Activated CD4-positive, alpha-beta T cell treated with anti-CD3 and anti-CD28 coated beads for 36 hours (primary cell): ENCODE data around the gene SNX25. TPM values are rescaled to one million over a fixed set of nuclear protein-coding genes. Genes with fewer than 3 reads are reported as not detected.

Source experiments
- ATAC-seq: fragments of 200-7000 bp; cut with Tn5 transposase; one replicate; pipeline ENCODE4 v1.10.0; 2021; ENCODE audit warnings: mild to moderate bottlenecking, moderate library complexity
- CTCF ChIA-PET: fragments of 350-600 bp; sonication (Branson Sonifier 250); formaldehyde crosslinking; loops from one replicate; lab custom pipeline; 2021; ENCODE audit warnings: antibody characterized with exemption; lab: Charles Lee
- POLR2A ChIA-PET: fragments of 350-600 bp; sonication (Branson Sonifier 250); formaldehyde crosslinking; loops from one replicate; lab custom pipeline; 2021; ENCODE audit warnings: antibody characterized with exemption, inconsistent platforms; lab: Charles Lee
- DNase-seq: peaks from one replicate; pipeline ENCODE4 v3.0.0-alpha.2; 2020
- H3K27ac Mint-ChIP-seq: one replicate; pipeline ENCODE4 v1.8.0; 2021; ENCODE audit warnings: mixed read lengths
- H3K27me3 Mint-ChIP-seq: one replicate; pipeline ENCODE4 v1.8.0; 2021; ENCODE audit warnings: mixed read lengths
- H3K36me3 Mint-ChIP-seq: one replicate; pipeline ENCODE4 v1.8.0; 2021; ENCODE audit warnings: low read depth, mixed read lengths
- H3K4me1 Mint-ChIP-seq: one replicate; pipeline ENCODE4 v1.8.0; 2021; ENCODE audit warnings: mixed read lengths
- H3K4me3 Mint-ChIP-seq: one replicate; pipeline ENCODE4 v1.8.0; 2021; ENCODE audit warnings: mild to moderate bottlenecking, moderate library complexity, mixed read lengths
- H3K9me3 Mint-ChIP-seq: one replicate; pipeline ENCODE4 v1.8.0; 2021; ENCODE audit warnings: low read depth, mixed read lengths
- intact Hi-C, 2 experiments: fragments of 100-400 bp; cut with DNase I in 1 of 2; cut with micrococcal nuclease in 1 of 2; formaldehyde crosslinking; loops; one replicate each; pipeline versions ENCODE4 v1.14.2 to v1.15.1; 2022 to 2024; cut with DNase I, micrococcal nuclease
- total RNA-seq, 2 experiments: library from RNA; stranded (reverse); gene quantifications; one replicate each; pipeline ENCODE4 v1.2.3, GENCODE V29; 2021

The SNX25 gene
- total RNA-seq, result 10 to 100 TPM; 14.8 to 15.0 TPM

- peaks cover 35% of the 10 kb centered on the region for H3K4me1 Mint-ChIP-seq
- DNase-seq (peak; percentile 93), ATAC-seq (peak; percentile 90)
- peak within 1 kb of the TSS; percentile 78 for H3K27ac Mint-ChIP-seq
- no peaks in the 10 kb centered on the region for H3K9me3 Mint-ChIP-seq
- intact Hi-C loops, result loop anchor here (1.0 to 2.0 kb wide), 4 partner anchors 38 to 382 kb away; partner anchors contain the start of genes CCDC110 (in 2 of the 2) and ANKRD37 (in 1 of the 2)
- H3K4me3 Mint-ChIP-seq, result peak within 1 kb of the TSS; percentile 89
- ChIA-PET POLR2A (no interaction called here), CTCF (interaction anchor here (1.0 to 1.6 kb wide), 3 partner anchors 17 to 37 kb away, joined by 3 to 5 read pairs (median 4); no protein-coding TSS in a partner anchor)
- peaks cover 2% of the 10 kb centered on the region for H3K27me3 Mint-ChIP-seq
- H3K36me3 Mint-ChIP-seq, result no peaks in the 10 kb centered on the region
These were observed at the start of gene SNX25 for GRCh38 chr4:185209031-185209851. Gene SNX25 (plus strand): TSS chr4:185209598. CDS start chr4:185209827, 229 bp downstream.

- peak; percentile 86 for ATAC-seq
- CTCF ChIA-PET, result interaction anchor here (0.9 to 1.7 kb wide), 4 partner anchors 18 to 141 kb away, joined by 3 to 7 read pairs (median 3); no protein-coding TSS in a partner anchor
- intact Hi-C loops, result loop anchor here in 1 of 2 experiments (1.0 kb wide), 1 partner anchor 22 kb away; the partner anchor contains the start of gene SLC25A4
- DNase-seq, result peak; percentile 21
- Mint-ChIP-seq H3K4me1 (peaks cover 22% of the 10 kb centered on the region), H3K27ac (no peak overlapping the region), H3K4me3 (peak overlapping the region; percentile 6), H3K27me3 (peaks cover 6% of the 10 kb centered on the region), H3K36me3 (peaks cover 64% of the 10 kb centered on the region), H3K9me3 (no peaks in the 10 kb centered on the region)
- POLR2A ChIA-PET, result interaction anchor here (0.7 to 0.9 kb wide), 2 partner anchors 19 to 898 kb away, joined by 3 to 7 read pairs; no protein-coding TSS in a partner anchor
These were observed 43.8 kb upstream of the SNX25 start for GRCh38 chr4:185165605-185166063.

- Mint-ChIP-seq H3K36me3 (peaks cover 61% of the 10 kb centered on the region), H3K27ac (no peak overlapping the region), H3K27me3 (peaks cover 6% of the 10 kb centered on the region), H3K4me1 (peaks cover 22% of the 10 kb centered on the region), H3K4me3 (no peak overlapping the region), H3K9me3 (no peaks in the 10 kb centered on the region)
- intact Hi-C loops, result no loop called here
- DNase-seq (no peak), ATAC-seq (no peak)
- POLR2A ChIA-PET, result interaction anchor here (0.6 kb wide), 1 partner anchor 86 kb away, joined by 3 read pairs; no protein-coding TSS in a partner anchor
- CTCF ChIA-PET, result interaction anchor here (1.1 to 1.7 kb wide), 3 partner anchors 16 to 25 kb away, joined by 3 to 10 read pairs (median 3); no protein-coding TSS in a partner anchor
These were observed 42.2 kb upstream of the SNX25 start for GRCh38 chr4:185167234-185167633.

GRCh38 chr4:185171373-185172071 is 37.9 kb upstream of the SNX25 start:
- Mint-ChIP-seq H3K36me3 (peaks cover 62% of the 10 kb centered on the region), H3K27ac (no peak overlapping the region), H3K27me3 (peaks cover 3% of the 10 kb centered on the region), H3K4me3 (no peak overlapping the region), H3K4me1 (peaks cover 4% of the 10 kb centered on the region), H3K9me3 (no peaks in the 10 kb centered on the region)
- ATAC-seq (no peak), DNase-seq (no peak)
- POLR2A ChIA-PET, result no interaction called here
- intact Hi-C loops, result no loop called here
- CTCF ChIA-PET, result interaction anchor here (3.8 kb wide), 1 partner anchor 13 kb away, joined by 30 read pairs; no protein-coding TSS in a partner anchor

- POLR2A ChIA-PET, result no interaction called here
- H3K4me1 Mint-ChIP-seq, result peaks cover 28% of the 10 kb centered on the region
- peak; percentile 65 for ATAC-seq
- CTCF ChIA-PET, result no interaction called here
- H3K9me3 Mint-ChIP-seq, result no peaks in the 10 kb centered on the region
- DNase-seq, result peak; percentile 13
- H3K27ac Mint-ChIP-seq, result no peak overlapping the region
- peaks cover 23% of the 10 kb centered on the region for H3K36me3 Mint-ChIP-seq
- no peak overlapping the region for H3K4me3 Mint-ChIP-seq
- no peaks in the 10 kb centered on the region for H3K27me3 Mint-ChIP-seq
- intact Hi-C loops, result no loop called here
These were observed 29.9 kb upstream of the SNX25 start for GRCh38 chr4:185179488-185179887.

GRCh38 chr4:185182239-185182638 is 27.2 kb upstream of the SNX25 start:
- DNase-seq (no peak), ATAC-seq (no peak)
- Mint-ChIP-seq H3K27ac (no peak overlapping the region), H3K4me3 (no peak overlapping the region), H3K27me3 (no peaks in the 10 kb centered on the region), H3K36me3 (peaks cover 13% of the 10 kb centered on the region), H3K4me1 (peaks cover 34% of the 10 kb centered on the region), H3K9me3 (no peaks in the 10 kb centered on the region)
- ChIA-PET POLR2A (no interaction called here), CTCF (interaction anchor here (0.6 to 4.0 kb wide), 6 partner anchors 9 to 1702 kb away, joined by 3 to 30 read pairs (median 4); no protein-coding TSS in a partner anchor)
- intact Hi-C loops, result loop anchor here in 1 of 2 experiments (5.0 kb wide), 1 partner anchor 125 kb away; no protein-coding TSS in a partner anchor

GRCh38 chr4:185183622-185184281 is 25.6 kb upstream of the SNX25 start:
- H3K9me3 Mint-ChIP-seq, result no peaks in the 10 kb centered on the region
- H3K36me3 Mint-ChIP-seq, result peaks cover 11% of the 10 kb centered on the region
- ATAC-seq (peak; percentile 65), DNase-seq (peak; percentile 86)
- POLR2A ChIA-PET, result interaction anchor here (0.6 kb wide), 1 partner anchor 18 kb away, joined by 7 read pairs; no protein-coding TSS in a partner anchor
- no peaks in the 10 kb centered on the region for H3K27me3 Mint-ChIP-seq
- intact Hi-C loops, result loop anchor here (1.0 to 5.0 kb wide), 3 partner anchors 124 to 178 kb away; no protein-coding TSS in a partner anchor
- H3K4me3 Mint-ChIP-seq, result no peak overlapping the region
- CTCF ChIA-PET, result interaction anchor here (0.5 to 4.0 kb wide), 26 partner anchors 8 to 854 kb away, joined by 3 to 30 read pairs (median 4); partner anchors contain the start of gene SLC25A4
- H3K4me1 Mint-ChIP-seq, result peaks cover 34% of the 10 kb centered on the region
- no peak overlapping the region for H3K27ac Mint-ChIP-seq

GRCh38 chr4:185186769-185187168 is 22.6 kb upstream of the SNX25 start:
- H3K4me1 Mint-ChIP-seq, result peaks cover 31% of the 10 kb centered on the region
- H3K36me3 Mint-ChIP-seq, result peaks cover 21% of the 10 kb centered on the region
- ATAC-seq (no peak), DNase-seq (no peak)
- H3K4me3 Mint-ChIP-seq, result no peak overlapping the region
- H3K27me3 Mint-ChIP-seq, result no peaks in the 10 kb centered on the region
- POLR2A ChIA-PET, result no interaction called here
- CTCF ChIA-PET, result interaction anchor here (0.7 to 1.5 kb wide), 9 partner anchors 9 to 147 kb away, joined by 3 to 5 read pairs (median 4); no protein-coding TSS in a partner anchor
- no peaks in the 10 kb centered on the region for H3K9me3 Mint-ChIP-seq
- H3K27ac Mint-ChIP-seq, result no peak overlapping the region
- intact Hi-C loops, result no loop called here

- H3K4me3 Mint-ChIP-seq, result no peak overlapping the region
- H3K36me3 Mint-ChIP-seq, result peaks cover 26% of the 10 kb centered on the region
- POLR2A ChIA-PET, result no interaction called here
- DNase-seq, result no peak
- H3K4me1 Mint-ChIP-seq, result peaks cover 31% of the 10 kb centered on the region
- H3K27ac Mint-ChIP-seq, result no peak overlapping the region
- no peak for ATAC-seq
- CTCF ChIA-PET, result no interaction called here
- H3K27me3 Mint-ChIP-seq, result no peaks in the 10 kb centered on the region
- intact Hi-C loops, result no loop called here
- H3K9me3 Mint-ChIP-seq, result no peaks in the 10 kb centered on the region
These were observed 19.6 kb upstream of the SNX25 start for GRCh38 chr4:185189606-185190305.

GRCh38 chr4:185190306-185190856 is 19.0 kb upstream of the SNX25 start:
- POLR2A ChIA-PET, result no interaction called here
- peaks cover 29% of the 10 kb centered on the region for H3K36me3 Mint-ChIP-seq
- H3K27me3 Mint-ChIP-seq, result no peaks in the 10 kb centered on the region
- no peak overlapping the region for H3K4me3 Mint-ChIP-seq
- no peaks in the 10 kb centered on the region for H3K9me3 Mint-ChIP-seq
- ATAC-seq (no peak), DNase-seq (no peak)
- peaks cover 33% of the 10 kb centered on the region for H3K4me1 Mint-ChIP-seq
- CTCF ChIA-PET, result no interaction called here
- no peak overlapping the region for H3K27ac Mint-ChIP-seq
- intact Hi-C loops, result no loop called here
